GM18909 (cell line): ENCODE results near the gene GANAB.

ENCODE experiments used
- ATAC-seq: cut with Tn5 transposase; IDR thresholded peaks from one replicate; pipeline ENCODE4 v1.9.1; 2021; ENCODE audit warnings: mild to moderate bottlenecking; ENCODE audit not compliant: unreplicated experiment, poor library complexity

The GANAB gene

GRCh38 chr11:62578541-62578940, 67.9 kb downstream of the GANAB start:
- ATAC-seq, result no peak

DNA sequence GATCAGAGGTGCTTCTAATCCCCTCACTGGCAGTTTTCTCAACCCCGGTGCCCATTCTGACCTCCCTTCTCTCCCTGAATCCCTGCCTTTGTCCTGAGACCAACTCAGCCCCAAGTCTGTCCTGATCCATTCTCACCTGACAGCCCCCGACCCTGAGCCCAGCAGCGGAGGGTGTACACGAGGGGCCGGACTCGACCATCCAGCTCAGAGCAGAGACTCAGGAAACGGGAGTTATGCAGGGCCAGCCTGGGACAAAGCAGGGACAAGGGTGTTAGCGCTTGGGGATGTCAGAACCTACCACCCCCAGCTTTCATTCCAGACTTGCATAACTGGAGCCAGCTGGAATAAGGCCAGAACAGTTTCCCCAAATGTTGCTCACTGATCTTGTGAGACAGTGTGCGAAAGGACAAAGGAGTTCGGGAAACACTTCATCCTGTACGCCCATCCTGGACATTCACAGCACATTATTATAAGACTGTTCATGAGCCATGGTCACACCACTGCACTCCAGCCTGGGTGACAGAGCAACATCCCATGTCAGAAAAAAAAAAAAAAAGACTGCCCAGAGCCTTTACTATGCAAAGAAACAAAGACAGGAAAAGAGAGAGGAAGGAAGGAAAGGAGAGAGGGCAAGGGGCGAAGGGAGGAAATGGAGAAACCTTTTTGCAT, 69.2 kb downstream of the GANAB start:
- ATAC-seq, result no peak

- no peak for ATAC-seq
Observed at GRCh38 chr11:62575837-62576236, 70.6 kb downstream of the GANAB start.

DNA sequence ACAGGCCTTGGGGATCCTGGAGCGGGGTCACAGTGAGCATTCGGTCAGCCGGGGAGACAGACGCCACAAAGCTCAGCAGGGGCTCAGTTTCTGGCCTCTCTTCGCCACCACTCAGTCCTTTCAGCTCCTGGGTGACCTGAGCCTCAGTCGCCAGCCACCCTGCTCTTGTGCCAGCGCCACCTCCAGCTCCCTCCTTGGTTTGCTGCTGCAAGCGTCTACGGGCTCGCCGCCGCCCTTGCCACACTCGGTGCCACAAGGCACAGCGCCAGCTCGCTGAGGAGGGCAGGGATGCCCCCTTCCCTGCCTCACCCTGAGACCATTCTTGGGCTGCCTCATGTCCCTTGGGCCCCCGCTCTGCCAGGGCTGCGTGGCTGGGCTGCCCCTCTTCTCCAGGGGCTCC, 71.3 kb downstream of the GANAB start:
- ATAC-seq, result no peak
